Lower leg skin (tissue), 4 donors: ENCODE measurements around the gene POLD4. TPM values are rescaled to one million over a fixed set of nuclear protein-coding genes. Genes with fewer than 3 reads are reported as not detected.
"Not testable (repeated sequence)": the region's sequence is repeated elsewhere in the genome, so short reads cannot be mapped to it uniquely, and the experiment has no call there.

Experiments used
- DNase-seq, 2 donors: peaks; one replicate each; pipeline ENCODE4 v3.0.0-alpha.2; 2019; ENCODE audit warnings: low spot score in 2 of 2
- H3K4me3 ChIP-seq: fragments of 200-600 bp; sonication (generic); 2 replicates; pipeline ENCODE4 v1.5.1; 2017; ENCODE audit warnings: mild to moderate bottlenecking, low read depth; ENCODE audit not compliant: poor library complexity, severe bottlenecking
- POLR2A ChIP-seq, 2 donors: fragments of 450-650 bp; IDR thresholded peaks; one replicate each; pipeline ENCODE4 v1.6.1; 2016 to 2017; ENCODE audit warnings: antibody characterized with exemption in 2 of 2, mild to moderate bottlenecking in 1 of 2, moderate library complexity in 1 of 2
- WGBS, 2 donors: methylation state at CpG; one replicate each; pipeline ENCODE4 v1.1.5; 2018; 5-methylcytosine and 5-hydroxymethylcytosine counted together
- intact Hi-C: fragments of 100-400 bp; cut with DNase I; formaldehyde crosslinking; loops from one replicate; pipeline ENCODE4 v1.15.0; 2023; ENCODE audit warnings: low total_unique reads
- total RNA-seq, 4 donors: library from RNA; depleted of rRNA; stranded (reverse); fragments of >200 nt; gene quantifications; one replicate each; pipeline ENCODE4 v1.1.0, GENCODE V29; 2016
- TF ChIP-seq, protein P1 (sequence below), 3 donors: fragments of 450-650 bp; IDR thresholded peaks; one replicate each; pipeline ENCODE4 v1.5.1; 2016; ENCODE audit warnings: antibody characterized with exemption in 3 of 3, mild to moderate bottlenecking in 3 of 3, moderate library complexity in 2 of 3

Gene POLD4
- total RNA-seq, 4 donors from 2014 or later, result 82.3 to 126 (median 86.4) TPM

DNA sequence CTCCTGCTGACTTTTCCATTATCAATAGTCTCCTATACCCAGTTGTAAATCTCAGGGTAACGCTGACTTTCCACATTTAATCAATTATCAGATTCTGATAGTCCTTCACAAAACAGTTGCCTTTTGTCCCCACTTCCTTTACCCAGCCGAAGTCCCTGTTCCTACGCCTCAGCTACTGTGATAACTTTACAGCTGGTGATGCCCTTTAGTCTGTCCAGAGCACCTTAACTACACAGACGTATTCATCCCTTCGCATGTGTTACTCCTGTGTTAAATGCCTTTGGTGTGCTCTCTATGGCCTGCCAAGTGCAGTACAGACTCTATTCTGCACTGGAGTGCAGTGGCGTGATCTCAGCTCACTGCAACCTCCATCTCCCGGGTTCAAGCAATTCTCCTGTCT, 29.8 kb downstream of the POLD4 start:
- DNase-seq, result no peak
- no peak for TF ChIP-seq POLR2A (IDR thresholded peaks at IDR 0.05)
- TF ChIP-seq, protein P1, sequence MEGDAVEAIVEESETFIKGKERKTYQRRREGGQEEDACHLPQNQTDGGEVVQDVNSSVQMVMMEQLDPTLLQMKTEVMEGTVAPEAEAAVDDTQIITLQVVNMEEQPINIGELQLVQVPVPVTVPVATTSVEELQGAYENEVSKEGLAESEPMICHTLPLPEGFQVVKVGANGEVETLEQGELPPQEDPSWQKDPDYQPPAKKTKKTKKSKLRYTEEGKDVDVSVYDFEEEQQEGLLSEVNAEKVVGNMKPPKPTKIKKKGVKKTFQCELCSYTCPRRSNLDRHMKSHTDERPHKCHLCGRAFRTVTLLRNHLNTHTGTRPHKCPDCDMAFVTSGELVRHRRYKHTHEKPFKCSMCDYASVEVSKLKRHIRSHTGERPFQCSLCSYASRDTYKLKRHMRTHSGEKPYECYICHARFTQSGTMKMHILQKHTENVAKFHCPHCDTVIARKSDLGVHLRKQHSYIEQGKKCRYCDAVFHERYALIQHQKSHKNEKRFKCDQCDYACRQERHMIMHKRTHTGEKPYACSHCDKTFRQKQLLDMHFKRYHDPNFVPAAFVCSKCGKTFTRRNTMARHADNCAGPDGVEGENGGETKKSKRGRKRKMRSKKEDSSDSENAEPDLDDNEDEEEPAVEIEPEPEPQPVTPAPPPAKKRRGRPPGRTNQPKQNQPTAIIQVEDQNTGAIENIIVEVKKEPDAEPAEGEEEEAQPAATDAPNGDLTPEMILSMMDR (IDR thresholded peaks at IDR 0.05), result no peak
- WGBS, 2 donors, result 91 to 92% methylated on average over 7 of the region's 7 CpGs
- H3K4me3 ChIP-seq, result no peak overlapping the region
- intact Hi-C loops, result no loop called here

DNA sequence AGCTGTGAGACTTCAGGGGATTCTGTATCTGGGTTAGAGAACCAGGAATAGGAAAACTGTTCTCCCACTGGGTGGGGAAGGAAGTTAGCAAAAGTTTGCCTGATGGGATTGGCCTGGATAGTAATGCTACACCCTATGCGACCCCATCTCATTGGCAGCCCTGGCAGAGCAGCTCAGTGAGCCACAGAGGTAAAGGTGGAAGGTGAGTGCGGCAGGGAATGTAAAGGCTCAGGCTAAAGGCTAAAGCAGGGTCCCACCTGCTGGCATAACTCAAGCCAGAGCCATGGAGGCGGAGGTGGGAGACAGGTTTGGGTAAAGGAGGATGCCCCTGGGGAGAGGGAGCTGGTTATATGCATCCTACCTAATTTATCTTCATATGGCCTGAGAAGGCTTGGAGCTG, 31.3 kb downstream of the POLD4 start:
- WGBS, 2 donors, result 91 to 95% methylated on average over 3 of the region's 3 CpGs
- intact Hi-C loops, result no loop called here
- H3K4me3 ChIP-seq, result no peak overlapping the region
- TF ChIP-seq, protein P1 (IDR thresholded peaks at IDR 0.05), result no peak
- TF ChIP-seq POLR2A (IDR thresholded peaks at IDR 0.05), result no peak
- no peak for DNase-seq

DNA sequence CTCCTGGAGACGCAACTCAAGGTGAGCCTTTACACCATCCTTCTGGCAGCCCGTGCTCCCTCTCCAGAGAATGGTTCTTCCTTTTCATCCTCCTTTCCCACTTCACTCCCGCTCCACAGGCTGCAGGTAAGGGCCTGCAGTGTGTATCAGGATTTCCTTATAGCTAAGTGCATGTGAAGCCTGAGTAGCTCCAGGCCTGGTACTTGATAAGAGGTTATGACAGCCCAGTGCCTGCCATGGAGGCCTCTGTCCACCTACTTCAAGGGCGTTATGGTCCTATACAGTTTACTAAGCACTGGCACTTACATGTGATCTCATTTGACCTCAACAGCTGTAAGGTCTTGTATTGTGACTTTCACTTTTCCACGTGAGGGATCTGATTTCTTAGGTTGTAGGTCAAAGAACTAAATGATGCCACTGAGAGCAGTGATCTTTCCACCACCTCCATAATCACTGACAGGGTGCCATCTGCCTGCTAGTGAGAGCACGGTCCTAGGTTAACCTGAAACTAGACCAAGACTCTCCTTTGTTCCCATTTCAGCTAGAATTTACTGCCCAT, 32.0 kb downstream of the POLD4 start:
- H3K4me3 ChIP-seq, result no peak overlapping the region
- intact Hi-C loops, result no loop called here
- WGBS, 2 donors, result 85 to 95% methylated on average over 6 of the region's 6 CpGs
- TF ChIP-seq, protein P1 (IDR thresholded peaks at IDR 0.05), result no peak
- TF ChIP-seq POLR2A (IDR thresholded peaks at IDR 0.05), result no peak
- no peak for DNase-seq

DNA sequence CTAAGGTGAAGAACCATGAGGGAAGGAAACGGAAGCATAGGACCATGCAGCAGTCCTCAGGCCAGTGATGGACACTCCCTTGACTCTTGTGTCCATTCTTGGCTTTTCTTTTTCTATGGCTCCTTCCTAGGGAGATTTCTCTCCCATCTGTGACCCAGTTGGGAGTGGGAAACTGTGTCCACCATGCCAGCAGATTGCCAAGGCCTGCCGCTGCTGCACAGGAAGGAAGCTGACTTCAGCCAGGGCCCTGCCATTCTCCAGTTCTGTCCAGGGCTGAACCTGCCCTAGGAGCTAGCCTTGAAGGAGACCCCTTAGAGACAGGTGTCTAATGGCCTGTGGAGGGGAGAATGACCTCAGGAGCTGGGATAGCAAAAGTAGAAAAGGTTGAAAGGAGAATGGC, 32.7 kb downstream of the POLD4 start:
- WGBS, 2 donors, result 97% methylated on average over 2 of the region's 2 CpGs
- TF ChIP-seq, protein P1 (IDR thresholded peaks at IDR 0.05), result no peak
- TF ChIP-seq POLR2A (IDR thresholded peaks at IDR 0.05), result no peak
- no peak for DNase-seq
- intact Hi-C loops, result no loop called here
- H3K4me3 ChIP-seq, result no peak overlapping the region

DNA sequence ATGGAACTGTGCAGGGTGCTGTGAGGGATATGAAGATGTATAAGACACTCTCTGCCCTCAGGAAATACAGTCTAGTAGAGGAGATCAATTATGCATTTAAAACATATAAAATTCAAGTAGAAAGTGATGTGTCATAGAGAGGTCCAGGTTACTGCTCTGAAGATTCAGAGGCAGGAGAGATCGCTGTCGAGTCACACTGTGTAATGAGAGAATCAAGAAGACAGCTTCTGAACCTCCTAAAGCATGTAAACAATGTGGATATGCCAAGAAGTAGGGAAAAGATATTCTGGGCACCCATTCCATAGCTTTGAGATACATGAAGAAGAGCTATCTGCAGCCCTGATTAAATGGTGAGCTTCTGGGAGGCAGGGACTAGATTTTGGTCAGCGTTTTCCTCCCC, 33.3 kb downstream of the POLD4 start:
- intact Hi-C loops, result no loop called here
- WGBS, 2 donors, result 80 to 84% methylated on average over 3 of the region's 3 CpGs

DNA sequence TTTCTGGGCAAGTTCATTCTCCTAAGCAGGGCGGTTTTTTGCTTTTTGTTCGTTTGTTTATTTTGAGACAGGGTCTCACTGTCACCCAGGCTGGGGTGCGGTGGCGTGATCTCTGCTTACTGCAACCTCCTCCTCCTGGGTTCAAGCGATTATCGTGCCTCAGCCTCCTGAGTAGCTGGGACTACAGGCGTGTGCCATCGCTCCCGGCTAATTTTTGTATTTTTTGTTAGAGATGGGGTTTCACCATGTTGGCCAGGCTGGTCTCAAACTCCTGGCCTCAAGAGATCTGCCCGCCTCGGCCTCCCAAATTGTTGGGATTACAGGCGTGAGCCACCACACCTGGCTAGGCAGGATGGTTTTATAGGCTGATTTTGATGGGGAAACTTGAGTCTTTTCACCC, 34.5 kb downstream of the POLD4 start:
- DNase-seq, result peak in 1 of 2 donors; percentile 68

More for the DNA sequence above, 33.3 kb downstream of the POLD4 start:
- no peak overlapping the region for H3K4me3 ChIP-seq
- no peak for DNase-seq
- no peak for TF ChIP-seq POLR2A (IDR thresholded peaks at IDR 0.05)
- TF ChIP-seq, protein P1 (IDR thresholded peaks at IDR 0.05), result no peak

More for the DNA sequence above, 34.5 kb downstream of the POLD4 start:
- intact Hi-C loops, H3K4me3 ChIP-seq: not testable (repeated sequence)
- 93 to 95% methylated on average over 12 of the region's 12 CpGs for WGBS, 2 donors
